Endothelial cell of umbilical vein (primary cell): ENCODE data around the gene PRKCQ. TPM values are rescaled to one million over a fixed set of nuclear protein-coding genes. Genes with fewer than 3 reads are reported as not detected.

Experiments
- BruUV-seq: library from RNA; stranded (reverse); fragments of 400-500 nt; replicated peaks from 2 replicates; lab custom pipeline; 2021; lab: Mats Ljungman, UMichigan
- CTCF ChIA-PET: fragments of 300-600, 350-600 bp; sonication (Branson Sonifier 250); formaldehyde crosslinking; loops from one replicate; lab custom pipeline; 2021; ENCODE audit warnings: antibody characterized with exemption, inconsistent platforms; lab: Charles Lee
- POLR2A ChIA-PET: fragments of 300-600, 350-600 bp; sonication (Branson Sonifier 250); formaldehyde crosslinking; loops from one replicate; lab custom pipeline; 2021; ENCODE audit warnings: antibody characterized with exemption, inconsistent platforms; lab: Charles Lee
- DNase-seq: peaks from one replicate; pipeline ENCODE4 v3.0.0-alpha.2; 2011; ENCODE audit warnings: low read depth, low spot score
- FAIRE-seq: peaks from 2 replicates; lab custom pipeline; 2011; peaks lifted over from hg19 to GRCh38; lab: Jason Lieb, UNC
- H2AFZ ChIP-seq: 2 replicates; pipeline ENCODE4 v1.6.0; 2012; ENCODE audit warnings: low read depth, low read length, control low read depth, inconsistent platforms
- H3K27ac ChIP-seq: 2 replicates; pipeline ENCODE4 v1.5.1; 2011; ENCODE audit warnings: low read depth, mild to moderate bottlenecking, control low read depth, low read length, moderate library complexity; ENCODE audit not compliant: insufficient read depth
- H3K27me3 ChIP-seq, 2 experiments: 2 replicates each; pipeline versions ENCODE4 v1.6.0 to v1.6.1; 2011; ENCODE audit warnings: low read length in 2 of 2, mixed read lengths in 1 of 2; ENCODE audit not compliant: control insufficient read depth in 2 of 2, insufficient read depth in 2 of 2
- H3K36me3 ChIP-seq, 2 experiments: 2 replicates in 1 of 2; 3 replicates in 1 of 2; pipeline ENCODE4 v1.5.1; 2011; ENCODE audit warnings: low read length in 2 of 2, mild to moderate bottlenecking in 1 of 2, moderate library complexity in 1 of 2; ENCODE audit not compliant: control insufficient read depth in 2 of 2, insufficient read depth in 2 of 2; ENCODE audit errors: extremely low read depth in 1 of 2
- H3K4me1 ChIP-seq: 3 replicates; pipeline ENCODE4 v1.5.1; 2011; ENCODE audit warnings: mild to moderate bottlenecking, low read length; ENCODE audit not compliant: control insufficient read depth, insufficient read depth; ENCODE audit errors: extremely low read depth
- H3K4me2 ChIP-seq: 2 replicates; pipeline ENCODE4 v1.6.1; 2011; ENCODE audit warnings: low read length, control low read depth, mixed read lengths; ENCODE audit not compliant: insufficient read depth
- H3K4me3 ChIP-seq, 3 experiments: fragments of 200-600 bp in 1 of 3; sonication (generic), shearing (Covaris generic) in 1 of 3; replicated peaks in 1 of 3; 2 replicates each; pipeline ENCODE4 v1.5.1; 2011 to 2016; ENCODE audit warnings: control low read depth in 3 of 3, low read length in 3 of 3, mild to moderate bottlenecking in 2 of 3, inconsistent platforms in 1 of 3, low read depth in 1 of 3, moderate library complexity in 1 of 3; ENCODE audit not compliant: insufficient read depth in 1 of 3
- H3K79me2 ChIP-seq: 2 replicates; pipeline ENCODE4 v1.6.0; 2012; ENCODE audit warnings: low read length, inconsistent platforms; ENCODE audit not compliant: control insufficient read depth, insufficient read depth
- H3K9ac ChIP-seq: replicated peaks from 2 replicates; pipeline ENCODE3; 2011; ENCODE audit warnings: low read length, control low read depth; ENCODE audit not compliant: insufficient read depth; ENCODE audit errors: extremely low read depth
- H3K9me1 ChIP-seq: replicated peaks from 3 replicates; pipeline ENCODE4 v1.6.0; 2011; ENCODE audit warnings: mild to moderate bottlenecking, low read length; ENCODE audit not compliant: control insufficient read depth, insufficient read depth; ENCODE audit errors: extremely low read depth
- H3K9me3 ChIP-seq: replicated peaks from 2 replicates; pipeline ENCODE4 v1.5.1; 2012; ENCODE audit warnings: low read length, inconsistent platforms; ENCODE audit not compliant: control insufficient read depth, insufficient read depth
- H4K20me1 ChIP-seq: replicated peaks from 2 replicates; pipeline ENCODE3; 2011; ENCODE audit warnings: mild to moderate bottlenecking, low read length; ENCODE audit not compliant: control insufficient read depth, insufficient read depth; ENCODE audit errors: extremely low read depth
- CTCF ChIP-seq, 2 donors: IDR thresholded peaks; 1 replicate in 1 of 2; 2 replicates in 1 of 2; pipeline ENCODE4 v1.5.1; 2011; ENCODE audit warnings: low read length in 2 of 2, mild to moderate bottlenecking in 2 of 2, moderate library complexity in 2 of 2, control low read depth in 1 of 2, inconsistent platforms in 1 of 2, low read depth in 1 of 2; ENCODE audit not compliant: insufficient read depth in 1 of 2; ENCODE audit errors: extremely low read depth in 1 of 2
- EZH2 ChIP-seq: IDR thresholded peaks from 2 replicates; pipeline ENCODE4 v1.6.1; 2012; ENCODE audit warnings: borderline replicate concordance, low read depth, mild to moderate bottlenecking, moderate library complexity, low read length, inconsistent platforms; ENCODE audit not compliant: severe bottlenecking
- GATA2 ChIP-seq: IDR thresholded peaks from 2 replicates; pipeline ENCODE4 v1.7.0; 2011; ENCODE audit warnings: low read depth, mild to moderate bottlenecking, moderate library complexity, mixed read lengths, low read length; ENCODE audit not compliant: insufficient read length, insufficient read depth
- POLR2AphosphoS5 ChIP-seq: IDR thresholded peaks from 2 replicates; pipeline ENCODE4 v1.6.1; 2012; ENCODE audit warnings: low read depth, mild to moderate bottlenecking, control low read depth, low read length, moderate library complexity; ENCODE audit not compliant: insufficient read depth
- dilution Hi-C: fragments of 300-500 bp; cut with MboI; formaldehyde crosslinking; loops from one replicate; pipeline ENCODE4 v1.15.0; 2019; ENCODE audit warnings: low sequenced_read_pairs; ENCODE audit not compliant: extremely low pct_ligation_motif_present
- intact Hi-C: fragments of 100-400 bp; cut with micrococcal nuclease; formaldehyde crosslinking; loops from one replicate; pipeline ENCODE4 v1.10.0; 2022
- polyA plus RNA-seq, 4 experiments: library from polyadenylated mRNA; depleted of rRNA in 3 of 4; stranded (reverse) in 3 of 4; unstranded in 1 of 4; fragments of >200 nt; gene quantifications; 2 replicates each; pipeline versions ENCODE4 v1.2.1 to v1.2.3, GENCODE V29; 2011 to 2012; ENCODE audit warnings: missing spikeins in 1 of 4
- total RNA-seq: library from RNA; stranded (reverse); gene quantifications from 2 replicates; pipeline ENCODE4 v1.2.3, GENCODE V29; 2021

The PRKCQ gene
- total and polyA plus RNA-seq, 2 donors (not counting 3 experiments of a cell fraction or from before 2014, with no cell fraction given): 0.32 to 0.55 TPM

- no peak for FAIRE-seq
- Histone ChIP-seq H3K27ac (no peak overlapping the region), H4K20me1 (no peaks in the 10 kb centered on the region), H3K9ac (no peak overlapping the region), H3K36me3 (no peaks in the 10 kb centered on the region), H2AFZ (no peak overlapping the region), H3K79me2 (no peaks in the 10 kb centered on the region), H3K4me2 (no peak overlapping the region), H3K4me1 (no peaks in the 10 kb centered on the region), H3K27me3 (no peaks in the 10 kb centered on the region), H3K9me3 (no peaks in the 10 kb centered on the region), H3K9me1 (no peaks in the 10 kb centered on the region), H3K4me3 (no peak overlapping the region)
- ChIA-PET CTCF (interaction anchor here (2.6 kb wide), 1 partner anchor 10 kb away, joined by 5 read pairs; no protein-coding TSS in a partner anchor), POLR2A (no interaction called here)
- TF ChIP-seq CTCF (IDR thresholded peaks at IDR 0.05; ENCODE audit: extremely low read depth in 1 of 2, insufficient read depth in 1 of 2, low read depth in 1 of 2, low read length in 2 of 2) (no peak), POLR2AphosphoS5 (no peak), EZH2 (no peak), GATA2 (no peak)
- BruUV-seq: no TSS peak
- intact Hi-C loops: no loop called here
- dilution Hi-C loops: no loop called here
- no peak for DNase-seq
Observed at GRCh38 chr10:6598679-6599078, 18.6 kb upstream of the PRKCQ start.

- no peak for DNase-seq
- intact Hi-C loops: no loop called here
- Histone ChIP-seq H4K20me1 (no peaks in the 10 kb centered on the region), H3K9me3 (no peaks in the 10 kb centered on the region), H3K36me3 (no peaks in the 10 kb centered on the region), H3K4me1 (no peaks in the 10 kb centered on the region), H3K27me3 (no peaks in the 10 kb centered on the region), H3K9me1 (no peaks in the 10 kb centered on the region), H2AFZ (no peak overlapping the region), H3K4me3 (no peak overlapping the region), H3K9ac (no peak overlapping the region), H3K27ac (no peak overlapping the region), H3K4me2 (no peak overlapping the region), H3K79me2 (no peaks in the 10 kb centered on the region)
- ChIA-PET POLR2A (no interaction called here), CTCF (no interaction called here)
- no peak for FAIRE-seq
- TF ChIP-seq POLR2AphosphoS5 (no peak), CTCF (IDR thresholded peaks at IDR 0.05; ENCODE audit: extremely low read depth in 1 of 2, insufficient read depth in 1 of 2, low read depth in 1 of 2, low read length in 2 of 2) (no peak)
- dilution Hi-C loops: no loop called here
- no TSS peak for BruUV-seq
Observed at GRCh38 chr10:6597478-6597877, 17.4 kb upstream of the PRKCQ start.
